Measurements from ENCODE around the gene MRPL52.
A peak's percentile ranks its signal among the peaks of the same experiment; 100 is the strongest.
"Not testable (repeated sequence)": the region's sequence is repeated elsewhere in the genome, so short reads cannot be mapped to it uniquely, and the experiment has no call there.

Gene MRPL52

DNA sequence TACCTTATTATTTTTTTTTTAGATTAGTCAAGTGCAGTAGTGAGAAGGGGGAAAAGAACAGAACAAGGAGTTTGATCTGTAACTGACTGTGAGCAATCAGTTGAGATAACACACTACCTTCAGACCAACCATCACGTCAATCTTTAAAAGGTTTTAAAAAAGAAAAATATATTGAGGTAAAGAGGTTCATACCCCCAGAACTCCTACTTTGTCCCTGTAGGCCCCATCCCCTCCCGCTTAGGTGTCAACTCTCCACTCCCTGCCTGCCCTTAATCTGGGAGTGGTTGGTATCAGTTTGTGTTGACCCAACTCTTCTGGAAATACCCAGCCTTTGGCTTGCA lies 22.9 kb downstream of the MRPL52 start:
- Histone ChIP-seq H3K79me2 (ENCODE audit: control insufficient read depth, low read length) (no peaks in the 10 kb centered on the region), H3K4me3 (ENCODE audit: low read length) (peak overlapping the region; percentile 72; the same call in 1 of the 2 replicates), H3K27me3 (ENCODE audit: control insufficient read depth, low read length) (no peaks in the 10 kb centered on the region), H3K9me3 (ENCODE audit: control insufficient read depth, insufficient read depth, low read length) (no peaks in the 10 kb centered on the region), H3F3A (ENCODE audit: control insufficient read depth, insufficient read depth) (peaks cover 8% of the 10 kb centered on the region), H3K4me2 (ENCODE audit: low read length) (peak overlapping the region; percentile 73), H3K4me1 (ENCODE audit: control insufficient read depth, low read length) (peaks cover 13% of the 10 kb centered on the region), H3K9me2 (replicated peaks; ENCODE audit: control insufficient read depth, low read length) (no peaks in the 10 kb centered on the region), H3K36me3 (ENCODE audit: control insufficient read depth, low read length) (no peaks in the 10 kb centered on the region), H3K27ac (ENCODE audit: low read depth, low read length) (no peak overlapping the region), H4K20me1 (ENCODE audit: control insufficient read depth, insufficient read depth, low read depth, low read length) (no peaks in the 10 kb centered on the region)
- TF ChIP-seq CTCF (IDR thresholded peaks at IDR 0.05; ENCODE audit: low read depth, low read length, poor library complexity, severe bottlenecking) (no peak), EZH2phosphoT487 (IDR thresholded peaks at IDR 0.05; ENCODE audit: borderline replicate concordance, low read length) (no peak)

DNA sequence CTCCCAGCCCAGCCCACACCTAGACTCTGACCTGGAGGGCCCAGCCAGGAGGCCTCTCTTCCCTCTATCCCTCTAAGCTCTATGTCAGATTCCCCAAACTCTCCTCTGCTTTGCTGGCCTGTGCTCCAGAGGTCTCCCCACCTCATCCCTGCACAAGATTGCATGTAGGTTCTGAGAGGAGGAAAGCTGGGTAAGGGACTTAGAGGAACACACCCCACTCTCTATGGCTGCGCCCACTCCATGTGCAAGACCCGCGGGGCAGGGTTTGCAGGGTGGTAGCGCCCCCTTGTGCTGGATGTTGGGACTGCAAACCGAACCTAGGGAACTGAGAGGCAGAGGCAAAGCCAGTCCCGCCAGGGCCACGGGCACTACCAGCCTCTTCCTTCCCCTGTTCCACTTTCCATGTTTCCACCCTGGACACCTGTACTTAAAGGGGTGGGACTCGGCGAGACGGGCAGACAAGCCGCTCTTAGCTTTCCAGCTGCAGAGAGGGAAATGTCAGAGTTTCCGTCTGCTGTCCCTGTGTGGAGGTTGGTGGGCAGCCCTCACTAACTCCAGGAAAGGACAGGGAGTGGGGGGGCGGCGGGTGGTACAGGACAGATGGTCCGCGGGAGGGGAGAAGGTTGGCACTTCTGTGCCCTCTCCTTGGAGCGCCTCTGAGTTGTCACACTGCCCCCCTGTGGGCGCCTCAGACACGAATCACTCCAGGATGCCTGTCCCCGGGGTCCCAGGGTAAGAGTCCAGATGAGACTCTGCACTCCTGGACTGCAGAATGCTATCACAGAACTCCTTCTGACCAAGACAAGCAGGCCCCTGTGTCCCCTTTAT lies 23.5 kb downstream of the MRPL52 start:
- Histone ChIP-seq H3K36me3 (ENCODE audit: control insufficient read depth, low read length) (no peaks in the 10 kb centered on the region), H3K4me2 (ENCODE audit: low read length) (peak overlapping the region; percentile 73), H3F3A (ENCODE audit: control insufficient read depth, insufficient read depth) (peaks cover 8% of the 10 kb centered on the region), H3K27me3 (ENCODE audit: control insufficient read depth, low read length) (no peaks in the 10 kb centered on the region), H3K4me3 (ENCODE audit: low read length) (peak overlapping the region; percentile 72), H3K9me2 (replicated peaks; ENCODE audit: control insufficient read depth, low read length) (no peaks in the 10 kb centered on the region), H3K9me3 (ENCODE audit: control insufficient read depth, insufficient read depth, low read length) (no peaks in the 10 kb centered on the region), H4K20me1 (ENCODE audit: control insufficient read depth, insufficient read depth, low read depth, low read length) (no peaks in the 10 kb centered on the region), H3K27ac (ENCODE audit: low read depth, low read length) (no peak overlapping the region), H3K79me2 (ENCODE audit: control insufficient read depth, low read length) (no peaks in the 10 kb centered on the region), H3K4me1 (ENCODE audit: control insufficient read depth, low read length) (peaks cover 13% of the 10 kb centered on the region)
- TF ChIP-seq EZH2phosphoT487 (IDR thresholded peaks at IDR 0.05; ENCODE audit: borderline replicate concordance, low read length) = no peak
- peak; percentile 96 for TF ChIP-seq CTCF (IDR thresholded peaks at IDR 0.05; ENCODE audit: low read depth, low read length, poor library complexity, severe bottlenecking)

- not testable (repeated sequence) for H3K4me2 ChIP-seq (ENCODE audit: low read length); H3K27me3 ChIP-seq (ENCODE audit: control insufficient read depth, low read length); H3K4me3 ChIP-seq (ENCODE audit: low read length); H3K36me3 ChIP-seq (ENCODE audit: control insufficient read depth, low read length); H3K9me2 ChIP-seq (replicated peaks; ENCODE audit: control insufficient read depth, low read length); H3K79me2 ChIP-seq (ENCODE audit: control insufficient read depth, low read length); H3K27ac ChIP-seq (ENCODE audit: low read depth, low read length); H3K9me3 ChIP-seq (ENCODE audit: control insufficient read depth, insufficient read depth, low read length); H3F3A ChIP-seq (ENCODE audit: control insufficient read depth, insufficient read depth); H4K20me1 ChIP-seq (ENCODE audit: control insufficient read depth, insufficient read depth, low read depth, low read length)
- peaks cover 13% of the 10 kb centered on the region for H3K4me1 ChIP-seq (ENCODE audit: control insufficient read depth, low read length)
These were observed 24.6 kb downstream of the MRPL52 start for GRCh38 chr14:22854296-22854695.

DNA sequence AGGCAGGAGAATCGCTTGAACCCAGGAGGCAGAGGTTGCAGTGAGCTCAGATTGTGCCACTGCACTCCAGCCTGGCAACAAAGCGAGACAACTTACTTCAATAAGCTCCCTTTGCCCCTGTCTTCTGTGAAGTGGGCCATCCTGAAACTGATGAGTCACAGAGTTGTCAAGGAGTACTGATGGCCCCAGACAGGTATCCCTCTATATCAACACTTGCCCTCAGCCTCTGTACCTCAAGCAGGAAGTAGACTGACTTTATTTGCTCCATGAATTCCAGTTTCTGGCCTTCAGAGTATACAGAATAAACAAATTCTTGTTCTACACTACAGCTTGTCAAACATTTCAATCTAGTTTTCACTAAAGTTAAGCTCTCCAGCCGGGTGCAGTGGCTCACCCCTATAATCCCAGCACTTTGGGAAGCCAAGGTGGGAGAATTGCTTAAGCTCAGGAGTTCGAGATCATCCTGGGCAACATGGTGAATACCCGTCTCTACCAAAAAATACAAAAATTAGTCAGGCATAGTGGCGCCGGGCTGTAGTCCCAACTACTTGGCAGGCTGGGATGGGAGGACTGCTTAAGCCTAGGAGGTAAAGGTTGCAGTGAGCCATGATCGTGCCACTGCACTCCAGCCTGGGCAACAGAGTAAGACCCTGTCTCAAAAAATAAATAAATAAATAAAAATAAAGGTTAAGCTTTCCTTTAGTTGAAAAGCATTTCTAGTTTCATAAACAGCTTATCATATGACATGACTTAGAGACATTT lies 25.5 kb downstream of the MRPL52 start:
- no peaks in the 10 kb centered on the region for H3K9me2 ChIP-seq (replicated peaks; ENCODE audit: control insufficient read depth, low read length)
- TF ChIP-seq CTCF (IDR thresholded peaks at IDR 0.05; ENCODE audit: low read depth, low read length, poor library complexity, severe bottlenecking) (no peak), EZH2phosphoT487 (IDR thresholded peaks at IDR 0.05; ENCODE audit: borderline replicate concordance, low read length) (no peak)
- no peaks in the 10 kb centered on the region for H3K36me3 ChIP-seq (ENCODE audit: control insufficient read depth, low read length)
- H3K4me3 ChIP-seq (ENCODE audit: low read length) = no peak overlapping the region
- no peaks in the 10 kb centered on the region for H3K79me2 ChIP-seq (ENCODE audit: control insufficient read depth, low read length)
- no peaks in the 10 kb centered on the region for H3K27me3 ChIP-seq (ENCODE audit: control insufficient read depth, low read length)
- peaks cover 13% of the 10 kb centered on the region for H3K4me1 ChIP-seq (ENCODE audit: control insufficient read depth, low read length)
- H3F3A ChIP-seq (ENCODE audit: control insufficient read depth, insufficient read depth) = peaks cover 8% of the 10 kb centered on the region
- no peaks in the 10 kb centered on the region for H4K20me1 ChIP-seq (ENCODE audit: control insufficient read depth, insufficient read depth, low read depth, low read length)
- no peak overlapping the region for H3K4me2 ChIP-seq (ENCODE audit: low read length)
- no peak overlapping the region for H3K27ac ChIP-seq (ENCODE audit: low read depth, low read length)
- H3K9me3 ChIP-seq (ENCODE audit: control insufficient read depth, insufficient read depth, low read length) = no peaks in the 10 kb centered on the region
